GM12801 (cell line): ENCODE results near the gene SNX11.

Source experiments
- TF ChIP-seq, protein P1 (sequence below): IDR thresholded peaks from one replicate; pipeline ENCODE4 v1.5.1; 2011; ENCODE audit warnings: control low read depth; ENCODE audit not compliant: insufficient read length; ENCODE audit errors: extremely low read depth

The SNX11 gene

GRCh38 chr17:48066656-48067055 lies 40.9 kb upstream of the SNX11 start:
- TF ChIP-seq, protein P1, sequence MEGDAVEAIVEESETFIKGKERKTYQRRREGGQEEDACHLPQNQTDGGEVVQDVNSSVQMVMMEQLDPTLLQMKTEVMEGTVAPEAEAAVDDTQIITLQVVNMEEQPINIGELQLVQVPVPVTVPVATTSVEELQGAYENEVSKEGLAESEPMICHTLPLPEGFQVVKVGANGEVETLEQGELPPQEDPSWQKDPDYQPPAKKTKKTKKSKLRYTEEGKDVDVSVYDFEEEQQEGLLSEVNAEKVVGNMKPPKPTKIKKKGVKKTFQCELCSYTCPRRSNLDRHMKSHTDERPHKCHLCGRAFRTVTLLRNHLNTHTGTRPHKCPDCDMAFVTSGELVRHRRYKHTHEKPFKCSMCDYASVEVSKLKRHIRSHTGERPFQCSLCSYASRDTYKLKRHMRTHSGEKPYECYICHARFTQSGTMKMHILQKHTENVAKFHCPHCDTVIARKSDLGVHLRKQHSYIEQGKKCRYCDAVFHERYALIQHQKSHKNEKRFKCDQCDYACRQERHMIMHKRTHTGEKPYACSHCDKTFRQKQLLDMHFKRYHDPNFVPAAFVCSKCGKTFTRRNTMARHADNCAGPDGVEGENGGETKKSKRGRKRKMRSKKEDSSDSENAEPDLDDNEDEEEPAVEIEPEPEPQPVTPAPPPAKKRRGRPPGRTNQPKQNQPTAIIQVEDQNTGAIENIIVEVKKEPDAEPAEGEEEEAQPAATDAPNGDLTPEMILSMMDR = no peak

- TF ChIP-seq, protein P1 = no peak
Observed at GRCh38 chr17:48067245-48067644, 40.3 kb upstream of the SNX11 start.

- TF ChIP-seq, protein P1 = no peak
Observed at GRCh38 chr17:48068491-48068961, 39.0 kb upstream of the SNX11 start.

DNA sequence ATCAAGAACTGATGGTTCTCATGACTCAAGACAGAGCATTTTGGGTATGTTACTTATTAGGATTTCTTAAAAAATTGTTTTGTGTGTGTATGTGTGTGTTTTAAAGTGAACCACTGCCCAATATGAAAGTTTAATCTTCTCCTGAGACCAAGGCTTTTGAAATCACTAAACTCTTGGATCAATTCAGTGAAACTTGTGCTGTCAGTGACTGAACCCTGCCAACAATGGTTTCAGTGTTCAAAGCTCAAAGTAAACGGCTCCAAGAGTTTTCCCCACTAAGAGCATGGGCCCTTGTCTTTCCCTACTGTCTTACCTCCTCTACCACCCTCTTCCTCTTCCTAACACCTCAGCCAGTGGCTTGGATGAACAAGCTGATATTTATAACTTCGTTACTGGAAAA lies 37.4 kb upstream of the SNX11 start:
- TF ChIP-seq, protein P1 = no peak

- TF ChIP-seq, protein P1 = no peak
Observed at GRCh38 chr17:48071654-48072053, 35.9 kb upstream of the SNX11 start.

DNA sequence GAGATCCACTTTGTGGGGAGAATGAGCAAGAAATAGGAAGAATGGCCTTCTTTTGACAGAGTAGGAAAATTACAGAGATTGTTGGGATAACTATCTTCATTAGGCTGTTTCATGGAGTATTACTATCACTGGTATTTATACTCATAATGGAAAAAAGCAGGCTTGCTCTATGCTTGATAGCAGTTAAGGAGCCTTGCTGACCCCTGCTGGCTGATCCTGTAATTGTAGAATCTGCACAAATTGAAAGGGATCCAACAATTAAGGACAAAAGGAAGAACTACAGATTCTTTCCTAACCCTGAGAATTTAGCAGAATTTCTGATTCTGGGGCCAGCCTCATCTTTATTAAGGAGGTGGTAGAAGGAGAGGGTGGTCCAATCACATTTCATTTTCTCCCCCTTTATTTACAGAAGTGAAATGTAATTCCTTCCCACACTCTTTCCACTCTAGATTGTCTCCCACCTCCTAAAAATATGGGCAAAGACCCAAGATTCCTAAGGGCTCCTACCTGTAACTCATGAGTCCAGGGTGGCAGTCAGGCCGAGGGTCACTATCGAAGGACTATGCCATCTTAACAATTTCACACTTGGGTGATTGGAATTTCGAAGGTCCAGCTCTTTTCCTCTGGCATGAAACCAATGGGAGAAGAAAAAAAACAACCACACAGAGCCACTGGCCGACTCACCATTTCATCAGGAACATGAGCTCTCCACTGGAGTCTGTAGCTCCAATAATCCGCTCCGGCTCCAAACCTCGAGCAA lies 33.1 kb upstream of the SNX11 start:
- TF ChIP-seq, protein P1 = no peak

DNA sequence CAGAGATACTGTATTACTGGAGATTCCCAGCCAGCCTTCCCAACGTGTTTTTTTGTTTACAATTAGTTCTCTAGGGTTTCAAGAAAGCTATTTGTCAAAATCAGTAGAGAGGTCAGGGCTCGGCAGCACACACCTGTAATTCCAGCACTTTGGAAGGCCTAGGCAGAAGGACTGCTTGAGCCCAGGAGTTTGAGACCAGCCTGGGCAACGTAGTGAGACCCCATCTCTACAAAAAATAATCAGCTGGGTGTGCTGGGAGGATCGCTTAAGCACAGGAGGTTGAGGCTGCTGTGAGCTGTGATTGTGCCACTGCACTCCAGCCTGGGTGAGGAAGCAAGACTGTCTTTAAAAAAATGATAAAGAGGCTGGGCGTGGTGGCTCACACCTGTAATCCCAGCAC lies 25.7 kb upstream of the SNX11 start:
- TF ChIP-seq, protein P1 = no peak
